Liver (tissue), 9 donors: Measurements from ENCODE around the gene JMJD1C. TPM values are rescaled to one million over a fixed set of nuclear protein-coding genes. Genes with fewer than 3 reads are reported as not detected.

Experiments used
- DNase-seq: peaks from one replicate; pipeline ENCODE4 v3.0.0-alpha.2; 2017; ENCODE audit warnings: low spot score
- H3K27ac ChIP-seq, 2 donors: one replicate each; pipeline ENCODE4 v1.7.0; 2013; ENCODE audit warnings: inconsistent platforms in 2 of 2, low read length in 2 of 2, control low read depth in 1 of 2, low read depth in 1 of 2, mild to moderate bottlenecking in 1 of 2
- H3K27me3 ChIP-seq, 4 donors: one replicate each; pipeline versions ENCODE4 v1.6.1 to v1.7.0; 2013; ENCODE audit warnings: low read length in 3 of 4, inconsistent platforms in 1 of 4, mild to moderate bottlenecking in 1 of 4, moderate library complexity in 1 of 4; ENCODE audit not compliant: control insufficient read depth in 4 of 4, insufficient read depth in 4 of 4
- H3K36me3 ChIP-seq, 4 donors: one replicate each; pipeline versions ENCODE4 v1.6.1 to v1.7.0; 2013; ENCODE audit warnings: low read length in 3 of 4, mild to moderate bottlenecking in 3 of 4, low read depth in 1 of 4, moderate library complexity in 1 of 4; ENCODE audit not compliant: control insufficient read depth in 4 of 4, insufficient read depth in 3 of 4
- H3K4me1 ChIP-seq, 4 donors: one replicate each; pipeline versions ENCODE4 v1.6.1 to v1.7.0; 2013; ENCODE audit warnings: low read length in 3 of 4, mild to moderate bottlenecking in 3 of 4, moderate library complexity in 1 of 4; ENCODE audit not compliant: control insufficient read depth in 4 of 4, insufficient read depth in 4 of 4
- H3K4me3 ChIP-seq, 3 donors: one replicate each; pipeline versions ENCODE4 v1.6.1 to v1.7.0; 2013; ENCODE audit warnings: low read length in 3 of 3, control low read depth in 1 of 3, low read depth in 1 of 3, mild to moderate bottlenecking in 1 of 3
- H3K9ac ChIP-seq, 2 donors: one replicate each; pipeline ENCODE4 v1.7.0; 2013; ENCODE audit warnings: low read length in 2 of 2, mild to moderate bottlenecking in 2 of 2, moderate library complexity in 2 of 2, control low read depth in 1 of 2, low read depth in 1 of 2
- H3K9me3 ChIP-seq, 4 donors: one replicate each; pipeline versions ENCODE4 v1.6.1 to v1.7.0; 2013; ENCODE audit warnings: low read length in 3 of 4; ENCODE audit not compliant: control insufficient read depth in 4 of 4
- FOXA2 ChIP-seq: IDR thresholded peaks from 2 replicates; pipeline ENCODE4 v1.6.1; 2016; ENCODE audit warnings: antibody characterized with exemption
- GABPA ChIP-seq, 2 donors: IDR thresholded peaks in 1 of 2; conservative IDR thresholded peaks in 1 of 2; 2 replicates each; pipeline ENCODE4 v1.6.1; 2016; ENCODE audit warnings: antibody characterized with exemption in 2 of 2, mild to moderate bottlenecking in 1 of 2, moderate library complexity in 1 of 2
- HNF4A ChIP-seq, 2 donors: conservative IDR thresholded peaks; 2 replicates each; pipeline ENCODE4 v1.6.1; 2016; ENCODE audit warnings: antibody characterized with exemption in 2 of 2, mild to moderate bottlenecking in 2 of 2
- TAF1 ChIP-seq: conservative IDR thresholded peaks from 2 replicates; pipeline ENCODE4 v1.6.1; 2016; ENCODE audit warnings: antibody characterized with exemption, mild to moderate bottlenecking
- WGBS: extraction: QIAGEN DNeasy Blood & Tissue Kit; methylation state at CpG from one replicate; pipeline ENCODE4 v1.1.7; 2013; 5-methylcytosine and 5-hydroxymethylcytosine counted together
- polyA plus RNA-seq, 2 donors: library from polyadenylated mRNA; stranded (reverse) in 1 of 2; unstranded in 1 of 2; fragments of 200-250 nt in 1 of 2; fragments of >200 nt in 1 of 2; fragmentation: Nextera tagmentation in 1 of 2; extraction: Ambion mirVana in 1 of 2; gene quantifications; one replicate each; pipeline versions ENCODE4 v1.2.1 to v1.2.3, GENCODE V29; 2013 to 2015
- total RNA-seq, 2 donors: library from RNA; depleted of rRNA; stranded (reverse); fragments of >200 nt; gene quantifications; one replicate each; pipeline ENCODE4 v1.2.3, GENCODE V29; 2014
- TF ChIP-seq, protein P1 (sequence below): IDR thresholded peaks from 2 replicates; pipeline ENCODE4 v1.6.1; 2016; ENCODE audit warnings: antibody characterized with exemption
- TF ChIP-seq, protein P2 (sequence below): IDR thresholded peaks from 2 replicates; pipeline ENCODE4 v1.6.1; 2016; ENCODE audit warnings: antibody characterized with exemption, mild to moderate bottlenecking
- TF ChIP-seq, protein P3 (sequence below): IDR thresholded peaks from 2 replicates; pipeline ENCODE4 v1.6.1; 2016; ENCODE audit warnings: antibody characterized with exemption
- TF ChIP-seq, protein P4 (sequence below): IDR thresholded peaks from 2 replicates; pipeline ENCODE4 v1.6.1; 2016; ENCODE audit warnings: antibody characterized with exemption
- donor health status: healthy.
- donor health status: healthy.
- donor health status: healthy.
- donor health status: healthy.
- donor health status: healthy.

The JMJD1C gene
- total and polyA plus RNA-seq, 4 donors = 11.0 to 93.1 (median 56.0) TPM

DNA sequence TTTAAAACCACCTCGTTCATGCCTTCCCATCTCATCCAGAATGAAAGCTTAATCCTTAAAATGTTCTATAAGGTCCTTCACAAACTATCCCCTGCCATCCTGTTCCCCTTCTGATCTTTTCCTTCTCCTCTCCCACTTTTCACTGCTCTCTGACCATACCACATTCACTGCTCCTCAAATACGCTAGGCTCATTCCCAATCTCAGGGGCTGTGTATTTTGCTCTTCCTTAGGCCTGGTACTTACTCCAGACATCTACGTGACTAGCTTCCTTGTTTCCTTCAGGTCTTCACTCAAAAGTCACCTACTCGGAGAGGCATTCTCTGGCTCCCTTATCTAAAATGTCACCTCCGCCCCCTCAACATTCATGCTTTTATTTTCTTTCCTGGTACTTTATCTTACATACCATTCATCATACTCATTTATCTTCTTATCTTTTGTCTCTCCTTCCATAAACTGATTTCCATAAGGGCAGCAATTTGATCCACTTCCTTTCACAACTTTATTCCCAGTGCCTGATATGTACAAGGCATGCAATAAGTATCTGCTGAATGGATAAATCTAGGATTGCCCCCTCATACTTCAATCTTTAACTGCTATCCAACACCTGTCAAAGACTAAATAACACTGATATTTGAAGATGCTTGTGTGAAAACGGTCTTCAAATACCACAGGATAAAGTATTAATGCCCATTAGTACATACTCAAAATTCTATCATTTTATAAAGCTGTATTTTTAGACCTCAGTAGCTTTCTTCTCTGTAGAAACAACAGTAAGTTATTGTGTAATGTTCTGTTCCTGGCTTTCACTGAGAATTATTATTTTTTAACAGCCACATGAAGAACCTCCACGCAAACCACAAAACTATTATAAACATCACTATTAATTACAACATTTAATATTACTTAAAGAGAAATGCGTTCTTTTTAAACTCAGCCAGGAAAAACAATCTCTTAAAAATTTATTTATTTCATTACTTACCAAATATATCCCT lies 27.0 kb downstream of the JMJD1C start:
- H3K36me3 ChIP-seq = no peaks in the 10 kb centered on the region
- H3K9me3 ChIP-seq = no peaks in the 10 kb centered on the region
- no peak overlapping the region for H3K9ac ChIP-seq
- H3K27me3 ChIP-seq = no peaks in the 10 kb centered on the region
- H3K27ac ChIP-seq = no peak overlapping the region
- DNase-seq = no peak
- WGBS = 83% methylated on average over 8 of the region's 8 CpGs
- H3K4me3 ChIP-seq = no peak overlapping the region
- TF ChIP-seq HNF4A (conservative IDR thresholded peaks at IDR 0.05) (no peak), TAF1 (no peak)
- TF ChIP-seq, protein P1, sequence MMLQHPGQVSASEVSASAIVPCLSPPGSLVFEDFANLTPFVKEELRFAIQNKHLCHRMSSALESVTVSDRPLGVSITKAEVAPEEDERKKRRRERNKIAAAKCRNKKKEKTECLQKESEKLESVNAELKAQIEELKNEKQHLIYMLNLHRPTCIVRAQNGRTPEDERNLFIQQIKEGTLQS = no peak
- H3K4me1 ChIP-seq = peaks cover 0 to 29% (median 6%) of the 10 kb centered on the region in 4 donors

DNA sequence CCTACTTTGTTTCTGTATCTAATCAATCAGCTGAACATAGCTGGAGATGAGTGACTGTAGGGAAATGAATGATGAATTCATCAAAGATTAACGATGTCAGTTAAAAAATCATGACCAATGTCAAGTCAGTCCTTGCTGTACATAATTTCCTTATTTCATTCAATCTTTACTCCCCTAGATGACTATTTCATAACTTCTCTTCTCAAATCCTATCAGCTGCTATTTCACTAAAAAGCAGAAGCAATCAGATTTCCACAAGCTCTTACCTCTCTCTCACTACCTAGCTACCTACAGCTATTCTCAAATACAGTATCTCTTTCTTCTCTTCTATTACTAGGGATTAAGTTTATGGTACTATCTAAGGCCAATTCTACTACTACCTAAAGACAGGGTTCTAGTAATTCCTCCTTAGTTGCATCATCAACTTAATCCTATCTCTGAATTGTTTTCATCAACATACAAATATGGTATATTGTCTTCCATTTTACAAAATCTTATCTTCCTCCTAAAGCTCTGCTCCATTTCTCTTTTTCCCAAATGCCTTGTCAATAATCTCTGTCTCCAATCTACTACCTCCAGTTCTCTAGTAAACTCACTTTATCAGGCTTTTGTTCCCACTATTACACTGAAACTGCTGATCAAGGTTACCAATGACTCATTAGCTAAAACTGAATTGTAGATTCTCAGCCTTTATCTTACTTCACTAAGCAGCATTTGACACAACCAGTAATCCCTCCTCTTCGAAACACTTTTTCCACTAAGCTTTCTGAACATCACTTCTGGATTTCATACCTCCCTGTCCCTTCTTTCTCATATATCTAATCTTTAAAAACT lies 28.4 kb downstream of the JMJD1C start:
- Histone ChIP-seq H3K4me1 (peaks cover 0 to 28% (median 5%) of the 10 kb centered on the region in 4 donors), H3K4me3 (no peak overlapping the region), H3K9ac (no peak overlapping the region), H3K36me3 (no peaks in the 10 kb centered on the region), H3K27me3 (no peaks in the 10 kb centered on the region), H3K9me3 (no peaks in the 10 kb centered on the region), H3K27ac (no peak overlapping the region)
- TF ChIP-seq, protein P2, sequence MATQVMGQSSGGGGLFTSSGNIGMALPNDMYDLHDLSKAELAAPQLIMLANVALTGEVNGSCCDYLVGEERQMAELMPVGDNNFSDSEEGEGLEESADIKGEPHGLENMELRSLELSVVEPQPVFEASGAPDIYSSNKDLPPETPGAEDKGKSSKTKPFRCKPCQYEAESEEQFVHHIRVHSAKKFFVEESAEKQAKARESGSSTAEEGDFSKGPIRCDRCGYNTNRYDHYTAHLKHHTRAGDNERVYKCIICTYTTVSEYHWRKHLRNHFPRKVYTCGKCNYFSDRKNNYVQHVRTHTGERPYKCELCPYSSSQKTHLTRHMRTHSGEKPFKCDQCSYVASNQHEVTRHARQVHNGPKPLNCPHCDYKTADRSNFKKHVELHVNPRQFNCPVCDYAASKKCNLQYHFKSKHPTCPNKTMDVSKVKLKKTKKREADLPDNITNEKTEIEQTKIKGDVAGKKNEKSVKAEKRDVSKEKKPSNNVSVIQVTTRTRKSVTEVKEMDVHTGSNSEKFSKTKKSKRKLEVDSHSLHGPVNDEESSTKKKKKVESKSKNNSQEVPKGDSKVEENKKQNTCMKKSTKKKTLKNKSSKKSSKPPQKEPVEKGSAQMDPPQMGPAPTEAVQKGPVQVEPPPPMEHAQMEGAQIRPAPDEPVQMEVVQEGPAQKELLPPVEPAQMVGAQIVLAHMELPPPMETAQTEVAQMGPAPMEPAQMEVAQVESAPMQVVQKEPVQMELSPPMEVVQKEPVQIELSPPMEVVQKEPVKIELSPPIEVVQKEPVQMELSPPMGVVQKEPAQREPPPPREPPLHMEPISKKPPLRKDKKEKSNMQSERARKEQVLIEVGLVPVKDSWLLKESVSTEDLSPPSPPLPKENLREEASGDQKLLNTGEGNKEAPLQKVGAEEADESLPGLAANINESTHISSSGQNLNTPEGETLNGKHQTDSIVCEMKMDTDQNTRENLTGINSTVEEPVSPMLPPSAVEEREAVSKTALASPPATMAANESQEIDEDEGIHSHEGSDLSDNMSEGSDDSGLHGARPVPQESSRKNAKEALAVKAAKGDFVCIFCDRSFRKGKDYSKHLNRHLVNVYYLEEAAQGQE = no peak
- no peak for TF ChIP-seq HNF4A (conservative IDR thresholded peaks at IDR 0.05)
- TF ChIP-seq GABPA (IDR thresholded peaks at IDR 0.05 in 1 of 2, conservative IDR thresholded peaks at IDR 0.05 in 1 of 2) = no peak
- TF ChIP-seq TAF1 = no peak
- TF ChIP-seq, protein P3, sequence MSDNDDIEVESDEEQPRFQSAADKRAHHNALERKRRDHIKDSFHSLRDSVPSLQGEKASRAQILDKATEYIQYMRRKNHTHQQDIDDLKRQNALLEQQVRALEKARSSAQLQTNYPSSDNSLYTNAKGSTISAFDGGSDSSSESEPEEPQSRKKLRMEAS = no peak
- TF ChIP-seq, protein P4, sequence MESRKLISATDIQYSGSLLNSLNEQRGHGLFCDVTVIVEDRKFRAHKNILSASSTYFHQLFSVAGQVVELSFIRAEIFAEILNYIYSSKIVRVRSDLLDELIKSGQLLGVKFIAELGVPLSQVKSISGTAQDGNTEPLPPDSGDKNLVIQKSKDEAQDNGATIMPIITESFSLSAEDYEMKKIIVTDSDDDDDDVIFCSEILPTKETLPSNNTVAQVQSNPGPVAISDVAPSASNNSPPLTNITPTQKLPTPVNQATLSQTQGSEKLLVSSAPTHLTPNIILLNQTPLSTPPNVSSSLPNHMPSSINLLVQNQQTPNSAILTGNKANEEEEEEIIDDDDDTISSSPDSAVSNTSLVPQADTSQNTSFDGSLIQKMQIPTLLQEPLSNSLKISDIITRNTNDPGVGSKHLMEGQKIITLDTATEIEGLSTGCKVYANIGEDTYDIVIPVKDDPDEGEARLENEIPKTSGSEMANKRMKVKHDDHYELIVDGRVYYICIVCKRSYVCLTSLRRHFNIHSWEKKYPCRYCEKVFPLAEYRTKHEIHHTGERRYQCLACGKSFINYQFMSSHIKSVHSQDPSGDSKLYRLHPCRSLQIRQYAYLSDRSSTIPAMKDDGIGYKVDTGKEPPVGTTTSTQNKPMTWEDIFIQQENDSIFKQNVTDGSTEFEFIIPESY = no peak
- TF ChIP-seq FOXA2 = no peak
- no peak for DNase-seq
- 88% methylated on average over 2 of the region's 2 CpGs for WGBS
